HG03575 (cell line): Measurements from ENCODE around the gene AKR1C2.
"Not testable (repeated sequence)": the region's sequence is repeated elsewhere in the genome, so short reads cannot be mapped to it uniquely, and the experiment has no call there.

Experiments
- ATAC-seq: cut with Tn5 transposase; IDR thresholded peaks from one replicate; pipeline ENCODE4 v1.9.1; 2021; ENCODE audit not compliant: unreplicated experiment, insufficient number of reproducible peaks, low FRiP score; ENCODE audit errors: extremely low read depth

AKR1C2 gene

DNA sequence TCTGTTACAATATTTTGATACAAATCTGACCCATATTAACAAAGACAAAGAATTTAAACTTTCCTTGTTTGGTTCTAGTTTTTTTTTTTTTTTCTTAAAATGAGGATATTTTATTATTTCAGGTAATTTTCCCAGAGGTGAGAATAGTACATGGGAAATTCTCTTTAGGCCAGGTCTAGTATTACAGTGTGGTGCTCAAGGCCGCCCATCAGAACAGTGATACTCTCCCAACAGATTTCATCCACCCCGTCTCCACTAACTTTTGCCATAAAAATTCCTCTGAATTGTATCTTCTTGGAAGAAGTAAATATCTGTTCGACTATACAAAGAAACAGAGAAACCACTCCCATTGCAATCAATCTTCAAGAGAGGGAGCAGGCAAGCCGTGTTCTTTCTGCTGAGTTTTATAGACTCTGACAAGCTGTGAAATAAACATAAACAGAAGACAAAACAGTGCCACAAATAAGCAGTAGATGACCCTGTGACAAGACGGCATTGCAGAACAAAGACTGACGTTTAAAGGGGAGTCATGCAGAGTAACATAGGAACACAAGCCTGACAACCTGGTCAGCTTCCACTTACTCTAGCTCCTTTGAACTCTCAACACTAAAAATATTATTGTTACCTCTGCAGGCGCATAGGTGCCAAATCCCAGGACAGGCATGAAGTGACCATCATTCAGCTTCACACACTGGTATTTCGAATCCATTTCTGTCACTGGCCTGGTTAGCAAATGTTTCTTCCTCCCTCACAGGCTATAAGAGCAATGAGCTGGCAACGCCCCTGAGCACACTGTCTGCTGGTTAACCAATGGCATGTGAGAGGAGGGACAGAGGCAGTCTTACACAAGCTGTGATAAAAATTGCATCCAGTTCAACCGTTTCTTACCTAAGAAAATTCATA is at the start of gene AKR1C2:
AKR1C2 (minus strand) TSS at position 731 of the 903 bp plus-strand sequence; CDS start at position 709, 22 bp downstream.
- ATAC-seq: not testable (repeated sequence)

DNA sequence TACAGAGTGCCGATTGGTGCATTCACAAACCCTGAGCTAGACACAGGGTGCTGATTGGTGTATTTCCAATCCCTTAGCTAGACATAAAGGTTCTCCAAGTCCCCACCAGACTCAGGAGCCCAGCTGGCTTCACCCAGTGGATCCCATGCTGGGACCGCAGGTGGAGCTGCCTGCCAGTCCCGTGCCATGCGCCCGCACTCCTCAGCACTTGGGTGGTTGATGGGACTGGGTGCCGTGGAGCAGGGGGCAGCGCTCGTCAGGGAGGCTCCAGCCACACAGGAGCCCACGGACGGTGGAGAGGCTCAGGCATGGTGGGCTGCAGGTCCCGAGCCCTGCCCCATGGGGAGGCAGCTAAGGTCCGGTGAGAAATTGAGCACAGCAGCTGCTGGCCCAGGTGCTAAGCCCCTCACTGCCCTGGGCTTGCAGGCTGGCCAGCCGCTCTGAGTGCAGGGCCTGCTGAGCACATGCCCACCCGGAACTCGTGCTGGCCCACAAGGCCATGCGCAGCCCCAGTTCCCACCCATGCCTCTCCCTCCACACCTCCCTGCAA is 49.4 kb upstream of the AKR1C2 start:
- ATAC-seq: not testable (repeated sequence)

- no peak for ATAC-seq
Observed at GRCh38 chr10:5047912-5048628, 44.4 kb upstream of the AKR1C2 start.

GRCh38 chr10:5047055-5047454 is 43.4 kb upstream of the AKR1C2 start:
- not testable (repeated sequence) for ATAC-seq

DNA sequence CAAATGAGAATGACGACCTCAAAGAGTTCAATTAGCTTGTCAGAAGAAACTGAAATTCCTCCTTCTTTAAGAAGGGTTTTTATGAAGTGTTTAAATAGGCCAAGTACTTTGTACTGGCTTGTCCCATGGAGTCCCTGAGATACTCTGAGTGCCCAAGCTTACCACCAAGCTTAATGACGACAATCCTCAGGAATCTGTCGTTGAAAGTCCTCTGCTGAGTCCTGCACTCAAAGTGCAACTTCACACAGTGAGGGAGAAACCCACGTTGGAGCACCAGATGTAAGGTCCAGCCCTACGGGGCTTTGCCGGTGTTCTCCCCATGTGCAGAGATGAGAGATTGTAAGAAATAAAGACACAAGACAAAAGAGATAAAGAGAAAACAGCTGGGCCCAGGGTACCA is 42.8 kb upstream of the AKR1C2 start:
- ATAC-seq: no peak

GRCh38 chr10:5045095-5045494 is 41.4 kb upstream of the AKR1C2 start:
- no peak for ATAC-seq

GRCh38 chr10:5043716-5044115 is 40.1 kb upstream of the AKR1C2 start:
- ATAC-seq: no peak

GRCh38 chr10:5042922-5043321 is 39.3 kb upstream of the AKR1C2 start:
- no peak for ATAC-seq

- ATAC-seq: no peak
Observed at GRCh38 chr10:5041471-5042023, 37.9 kb upstream of the AKR1C2 start.

- no peak for ATAC-seq
Observed at GRCh38 chr10:5040781-5041470, 37.3 kb upstream of the AKR1C2 start.

GRCh38 chr10:5040010-5040673 is 36.5 kb upstream of the AKR1C2 start:
- no peak for ATAC-seq

DNA sequence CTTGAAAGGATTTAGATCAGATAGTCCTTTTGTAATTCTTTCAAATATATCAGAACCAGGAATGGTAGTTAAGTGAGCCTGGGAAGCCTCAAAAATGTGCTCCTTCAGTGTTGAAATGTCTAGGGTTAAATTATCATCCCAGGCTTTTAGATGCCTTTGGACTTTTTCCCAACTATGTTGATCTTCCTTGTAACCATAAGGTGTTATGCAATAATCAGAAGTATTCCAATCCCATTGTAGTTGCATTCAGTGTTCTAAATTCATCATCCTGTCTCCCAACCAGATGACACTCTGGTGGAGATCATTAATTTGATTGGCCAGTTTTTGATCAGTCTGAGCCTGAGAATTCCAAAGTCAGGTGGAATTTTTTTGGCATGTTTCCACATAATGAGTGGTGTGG is 35.1 kb upstream of the AKR1C2 start:
- ATAC-seq: no peak

DNA sequence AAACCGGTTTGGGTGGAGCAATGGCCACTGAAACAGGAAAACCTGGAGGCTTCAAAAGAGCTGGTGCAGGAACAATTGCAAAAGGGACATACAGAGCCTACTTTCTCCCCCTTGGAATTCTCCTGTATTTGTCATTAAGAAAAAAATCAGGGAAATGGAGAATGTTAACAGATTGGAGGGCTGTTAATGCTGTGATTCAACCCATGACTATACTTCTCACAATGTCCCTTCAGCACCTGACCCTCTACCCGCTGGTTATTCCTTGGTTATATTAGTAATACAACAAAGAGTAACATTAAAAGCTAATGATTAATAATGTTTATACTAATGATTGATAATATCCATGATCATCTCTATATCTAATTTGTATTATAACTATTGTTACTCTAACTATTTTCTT is 34.4 kb upstream of the AKR1C2 start:
- no peak for ATAC-seq

GRCh38 chr10:5036511-5036910 is 32.9 kb upstream of the AKR1C2 start:
- ATAC-seq: no peak

- no peak for ATAC-seq
Observed at GRCh38 chr10:5035356-5035755, 31.7 kb upstream of the AKR1C2 start.

- ATAC-seq: no peak
Observed at GRCh38 chr10:5034588-5034987, 30.9 kb upstream of the AKR1C2 start.

DNA sequence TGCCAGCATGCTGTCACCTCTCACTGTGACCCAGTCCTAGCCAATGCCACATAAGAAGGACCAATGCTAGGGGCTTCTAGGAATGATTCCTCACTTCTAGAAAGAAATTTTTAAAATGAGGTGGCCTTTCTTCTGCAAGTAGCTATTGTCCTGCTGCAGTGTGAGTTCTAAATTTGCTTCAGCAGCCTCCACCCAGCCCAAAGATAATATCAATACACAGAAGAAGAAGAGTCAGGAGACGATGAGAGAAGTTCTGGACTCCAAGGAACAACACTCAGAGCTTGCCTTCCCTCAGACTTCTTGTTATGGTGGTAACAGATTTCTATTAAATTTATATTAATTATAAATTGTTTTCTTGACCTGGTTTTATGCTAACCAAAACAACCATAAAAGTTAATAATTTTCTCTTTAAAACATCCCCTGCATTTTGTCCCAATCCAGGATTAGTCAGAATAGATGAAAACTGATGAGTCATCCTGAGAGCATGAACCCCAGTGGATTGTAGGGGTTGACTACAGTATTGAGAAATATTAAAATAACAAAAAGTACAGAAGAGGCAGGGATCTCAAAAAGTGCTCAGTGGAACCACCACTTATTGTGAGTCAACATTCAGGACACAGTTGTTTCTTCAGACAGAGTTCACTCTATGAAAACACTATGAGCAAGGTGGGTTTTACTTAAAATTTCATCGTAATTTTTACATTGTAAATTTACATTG is 29.6 kb upstream of the AKR1C2 start:
- no peak for ATAC-seq

- ATAC-seq: not testable (repeated sequence)
Observed at GRCh38 chr10:5032444-5032843, 28.8 kb upstream of the AKR1C2 start.
